GM12878 (cell line): ENCODE data around the gene CEP83. TPM values are rescaled to one million over a fixed set of nuclear protein-coding genes. Genes with fewer than 3 reads are reported as not detected.

Experiments used
- BRCA1 ChIP-seq: IDR thresholded peaks from 2 replicates; pipeline ENCODE4 v1.6.1; 2011; ENCODE audit warnings: low read depth, low read length, improper control_type of control experiment
- ESRRA ChIP-seq: IDR thresholded peaks from 2 replicates; pipeline ENCODE4 v1.6.1; 2012; ENCODE audit warnings: mild to moderate bottlenecking, low read length, improper control_type of control experiment
- GATAD2B ChIP-seq: fragments of 450-650 bp; conservative IDR thresholded peaks from 2 replicates; pipeline ENCODE4 v1.6.1; 2017; ENCODE audit warnings: low read depth, mild to moderate bottlenecking, moderate library complexity
- NBN ChIP-seq: fragments of 450-650 bp; IDR thresholded peaks from 2 replicates; pipeline ENCODE4 v1.6.1; 2016
- NR2F1 ChIP-seq: fragments of 450-650 bp; conservative IDR thresholded peaks from 2 replicates; pipeline ENCODE4 v1.6.1; 2017; ENCODE audit warnings: mild to moderate bottlenecking
- RELA ChIP-seq: fragments of 450-650 bp; IDR thresholded peaks from 2 replicates; pipeline ENCODE4 v1.8.0; 2014; ENCODE audit warnings: borderline replicate concordance; ENCODE audit not compliant: partially characterized antibody
- SMARCA5 ChIP-seq: fragments of 450-650 bp; IDR thresholded peaks from 2 replicates; pipeline ENCODE4 v1.6.1; 2017; ENCODE audit warnings: mild to moderate bottlenecking
- SRF ChIP-seq, 2 experiments: IDR thresholded peaks; 2 replicates each; pipeline ENCODE4 v1.6.1; 2011; ENCODE audit warnings: low read depth in 2 of 2, low read length in 2 of 2, mild to moderate bottlenecking in 1 of 2, moderate library complexity in 1 of 2
- TCF12 ChIP-seq: IDR thresholded peaks from 2 replicates; pipeline ENCODE4 v1.6.1; 2011; ENCODE audit warnings: low read depth, mild to moderate bottlenecking, low read length
- polyA plus RNA-seq, 11 experiments: library from polyadenylated mRNA; depleted of rRNA in 4 of 11; unstranded in 6 of 11; stranded (reverse) in 5 of 11; fragments of >200 nt; fragmentation: Nextera tagmentation in 4 of 11; fragmentation: Illumina TruSeq in 1 of 11; extraction: Ambion mirVana in 4 of 11; extraction: Trizol in 1 of 11; gene quantifications; 1 replicate in 1 of 11; 2 replicates in 10 of 11; pipeline versions ENCODE4 v1.2.1 to v1.2.3, GENCODE V29; 2011 to 2016; ENCODE audit warnings: inconsistent platforms in 2 of 11, missing spikeins in 2 of 11, low read depth in 1 of 11
- total RNA-seq, 4 experiments: library from RNA; depleted of rRNA in 3 of 4; stranded (reverse); fragments of >200 nt in 3 of 4; fragmentation: Illumina TruSeq in 1 of 4; extraction: Trizol in 1 of 4; gene quantifications; 2 replicates each; pipeline versions ENCODE4 v1.2.1 to v1.2.3, GENCODE V29; 2013 to 2021
- TF ChIP-seq, protein P1 (sequence below): fragments of 450-650 bp; IDR thresholded peaks from 2 replicates; pipeline ENCODE4 v1.6.1; 2017; ENCODE audit warnings: mild to moderate bottlenecking, moderate library complexity
- TF ChIP-seq, protein P2 (sequence below): IDR thresholded peaks from 2 replicates; pipeline ENCODE4 v1.6.1; 2012; ENCODE audit warnings: low read depth, low read length, improper control_type of control experiment
- TF ChIP-seq, protein P3 (sequence below): fragments of 450-650 bp; IDR thresholded peaks from 2 replicates; pipeline ENCODE4 v1.6.1; 2018; ENCODE audit warnings: borderline replicate concordance, mild to moderate bottlenecking; ENCODE audit not compliant: partially characterized antibody

The CEP83 gene
- total and polyA plus RNA-seq, 10 of the 15 experiments (the other 5 are each of a cell fraction or from before 2014, with no cell fraction given) = 4.3 to 39.0 (median 22.5) TPM

GRCh38 chr12:94372461-94372860 lies 87.2 kb downstream of the CEP83 start (continued):
- TF ChIP-seq, protein P1, sequence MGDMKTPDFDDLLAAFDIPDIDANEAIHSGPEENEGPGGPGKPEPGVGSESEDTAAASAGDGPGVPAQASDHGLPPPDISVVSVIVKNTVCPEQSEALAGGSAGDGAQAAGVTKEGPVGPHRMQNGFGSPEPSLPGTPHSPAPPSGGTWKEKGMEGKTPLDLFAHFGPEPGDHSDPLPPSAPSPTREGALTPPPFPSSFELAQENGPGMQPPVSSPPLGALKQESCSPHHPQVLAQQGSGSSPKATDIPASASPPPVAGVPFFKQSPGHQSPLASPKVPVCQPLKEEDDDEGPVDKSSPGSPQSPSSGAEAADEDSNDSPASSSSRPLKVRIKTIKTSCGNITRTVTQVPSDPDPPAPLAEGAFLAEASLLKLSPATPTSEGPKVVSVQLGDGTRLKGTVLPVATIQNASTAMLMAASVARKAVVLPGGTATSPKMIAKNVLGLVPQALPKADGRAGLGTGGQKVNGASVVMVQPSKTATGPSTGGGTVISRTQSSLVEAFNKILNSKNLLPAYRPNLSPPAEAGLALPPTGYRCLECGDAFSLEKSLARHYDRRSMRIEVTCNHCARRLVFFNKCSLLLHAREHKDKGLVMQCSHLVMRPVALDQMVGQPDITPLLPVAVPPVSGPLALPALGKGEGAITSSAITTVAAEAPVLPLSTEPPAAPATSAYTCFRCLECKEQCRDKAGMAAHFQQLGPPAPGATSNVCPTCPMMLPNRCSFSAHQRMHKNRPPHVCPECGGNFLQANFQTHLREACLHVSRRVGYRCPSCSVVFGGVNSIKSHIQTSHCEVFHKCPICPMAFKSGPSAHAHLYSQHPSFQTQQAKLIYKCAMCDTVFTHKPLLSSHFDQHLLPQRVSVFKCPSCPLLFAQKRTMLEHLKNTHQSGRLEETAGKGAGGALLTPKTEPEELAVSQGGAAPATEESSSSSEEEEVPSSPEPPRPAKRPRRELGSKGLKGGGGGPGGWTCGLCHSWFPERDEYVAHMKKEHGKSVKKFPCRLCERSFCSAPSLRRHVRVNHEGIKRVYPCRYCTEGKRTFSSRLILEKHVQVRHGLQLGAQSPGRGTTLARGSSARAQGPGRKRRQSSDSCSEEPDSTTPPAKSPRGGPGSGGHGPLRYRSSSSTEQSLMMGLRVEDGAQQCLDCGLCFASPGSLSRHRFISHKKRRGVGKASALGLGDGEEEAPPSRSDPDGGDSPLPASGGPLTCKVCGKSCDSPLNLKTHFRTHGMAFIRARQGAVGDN = peak; percentile 77
- TF ChIP-seq RELA (no peak), TCF12 (no peak), GATAD2B (no peak), SRF (IDR thresholded peaks at IDR 0.05; ENCODE audit: low read depth in 2 of 2, low read length in 2 of 2) (no peak), BRCA1 (no peak), NR2F1 (no peak), NBN (no peak), ESRRA (no peak), SMARCA5 (no peak)
- TF ChIP-seq, protein P2, sequence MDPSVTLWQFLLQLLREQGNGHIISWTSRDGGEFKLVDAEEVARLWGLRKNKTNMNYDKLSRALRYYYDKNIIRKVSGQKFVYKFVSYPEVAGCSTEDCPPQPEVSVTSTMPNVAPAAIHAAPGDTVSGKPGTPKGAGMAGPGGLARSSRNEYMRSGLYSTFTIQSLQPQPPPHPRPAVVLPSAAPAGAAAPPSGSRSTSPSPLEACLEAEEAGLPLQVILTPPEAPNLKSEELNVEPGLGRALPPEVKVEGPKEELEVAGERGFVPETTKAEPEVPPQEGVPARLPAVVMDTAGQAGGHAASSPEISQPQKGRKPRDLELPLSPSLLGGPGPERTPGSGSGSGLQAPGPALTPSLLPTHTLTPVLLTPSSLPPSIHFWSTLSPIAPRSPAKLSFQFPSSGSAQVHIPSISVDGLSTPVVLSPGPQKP = no peak
- TF ChIP-seq, protein P3, sequence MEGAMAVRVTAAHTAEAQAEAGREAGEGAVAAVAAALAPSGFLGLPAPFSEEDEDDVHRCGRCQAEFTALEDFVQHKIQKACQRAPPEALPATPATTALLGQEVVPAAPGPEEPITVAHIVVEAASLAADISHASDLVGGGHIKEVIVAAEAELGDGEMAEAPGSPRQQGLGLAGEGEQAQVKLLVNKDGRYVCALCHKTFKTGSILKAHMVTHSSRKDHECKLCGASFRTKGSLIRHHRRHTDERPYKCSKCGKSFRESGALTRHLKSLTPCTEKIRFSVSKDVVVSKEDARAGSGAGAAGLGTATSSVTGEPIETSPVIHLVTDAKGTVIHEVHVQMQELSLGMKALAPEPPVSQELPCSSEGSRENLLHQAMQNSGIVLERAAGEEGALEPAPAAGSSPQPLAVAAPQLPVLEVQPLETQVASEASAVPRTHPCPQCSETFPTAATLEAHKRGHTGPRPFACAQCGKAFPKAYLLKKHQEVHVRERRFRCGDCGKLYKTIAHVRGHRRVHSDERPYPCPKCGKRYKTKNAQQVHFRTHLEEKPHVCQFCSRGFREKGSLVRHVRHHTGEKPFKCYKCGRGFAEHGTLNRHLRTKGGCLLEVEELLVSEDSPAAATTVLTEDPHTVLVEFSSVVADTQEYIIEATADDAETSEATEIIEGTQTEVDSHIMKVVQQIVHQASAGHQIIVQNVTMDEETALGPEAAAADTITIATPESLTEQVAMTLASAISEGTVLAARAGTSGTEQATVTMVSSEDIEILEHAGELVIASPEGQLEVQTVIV = no peak
- TF ChIP-seq, all 136 proteins: peak for 10
